Sigmoid colon (tissue), 4 donors: ENCODE results near the gene AUNIP.

Experiments used
- CTCF ChIP-seq, 4 experiments: fragments of 450-650 bp in 3 of 4; fragments of 200-600 bp in 1 of 4; IDR thresholded peaks; one replicate each; pipeline ENCODE4 v1.5.1; 2016 to 2019; ENCODE audit warnings: antibody characterized with exemption in 4 of 4, mild to moderate bottlenecking in 3 of 4, moderate library complexity in 2 of 4
- POLR2A ChIP-seq, 2 donors: fragments of 450-650 bp; IDR thresholded peaks; one replicate each; pipeline ENCODE4 v1.6.1; 2016; ENCODE audit warnings: antibody characterized with exemption in 2 of 2, mild to moderate bottlenecking in 2 of 2, moderate library complexity in 2 of 2
- POLR2AphosphoS5 ChIP-seq, 4 donors: sonication (generic); formaldehyde crosslinking; IDR thresholded peaks; one replicate each; pipeline ENCODE4 v1.6.1; 2017; ENCODE audit warnings: antibody characterized with exemption in 4 of 4

GRCh38 chr1:25888426-25888987, 29.2 kb upstream of the AUNIP start:
- TF ChIP-seq POLR2A (IDR thresholded peaks at IDR 0.05) (no peak), CTCF (IDR thresholded peaks at IDR 0.05) (no peak), POLR2AphosphoS5 (IDR thresholded peaks at IDR 0.05) (no peak)
